NCI-H2227 (cell line): Measurements from ENCODE around the gene FOXL1.

Experiments
- DNase-seq: peaks from one replicate; lab custom pipeline; 2025; ENCODE audit not compliant: unreplicated experiment; lab: John Stamatoyannopoulos, UW

FOXL1 gene

GRCh38 chr16:86630471-86630870 is 52.1 kb downstream of the FOXL1 start:
- DNase-seq = no peak

GRCh38 chr16:86631444-86631843 is 53.1 kb downstream of the FOXL1 start:
- DNase-seq = no peak
